D721Med (cell line): ENCODE measurements around the gene NDST3.
A peak's percentile ranks its signal among the peaks of the same experiment; 100 is the strongest.

Source experiments
- DNase-seq: peaks from one replicate; pipeline ENCODE4 v3.0.0; 2011; ENCODE audit warnings: low spot score; ENCODE audit not compliant: insufficient read length
- FAIRE-seq: peaks from 2 replicates; lab custom pipeline; 2011; peaks lifted over from hg19 to GRCh38; lab: Jason Lieb, UNC
- TF ChIP-seq, protein P1 (sequence below): IDR thresholded peaks from 2 replicates; pipeline ENCODE4 v1.5.1; 2012; ENCODE audit warnings: mild to moderate bottlenecking, control low read depth; ENCODE audit not compliant: insufficient read depth; ENCODE audit errors: missing control alignments

NDST3 gene

DNA sequence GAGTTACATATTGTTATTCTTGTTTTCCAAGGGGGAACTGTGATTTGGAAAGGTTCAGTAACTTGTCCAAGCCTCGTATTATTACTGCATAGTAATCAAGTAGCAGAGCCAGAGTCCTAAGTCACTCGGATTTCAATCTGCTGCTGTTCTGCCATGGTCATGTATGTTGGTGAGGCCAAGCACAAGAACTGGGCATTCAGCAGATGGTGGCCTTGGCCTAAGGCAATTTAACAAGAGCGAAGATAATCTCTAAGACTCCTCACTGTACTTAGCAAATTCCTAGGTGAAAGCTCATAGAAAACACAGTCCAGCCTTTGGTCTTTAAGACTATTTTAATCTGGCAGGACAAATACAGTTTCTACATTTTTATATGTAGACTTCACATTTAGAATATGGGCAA, 64.8 kb downstream of the NDST3 start:
- DNase-seq (no peak), FAIRE-seq (peak; percentile 94)
- TF ChIP-seq, protein P1, sequence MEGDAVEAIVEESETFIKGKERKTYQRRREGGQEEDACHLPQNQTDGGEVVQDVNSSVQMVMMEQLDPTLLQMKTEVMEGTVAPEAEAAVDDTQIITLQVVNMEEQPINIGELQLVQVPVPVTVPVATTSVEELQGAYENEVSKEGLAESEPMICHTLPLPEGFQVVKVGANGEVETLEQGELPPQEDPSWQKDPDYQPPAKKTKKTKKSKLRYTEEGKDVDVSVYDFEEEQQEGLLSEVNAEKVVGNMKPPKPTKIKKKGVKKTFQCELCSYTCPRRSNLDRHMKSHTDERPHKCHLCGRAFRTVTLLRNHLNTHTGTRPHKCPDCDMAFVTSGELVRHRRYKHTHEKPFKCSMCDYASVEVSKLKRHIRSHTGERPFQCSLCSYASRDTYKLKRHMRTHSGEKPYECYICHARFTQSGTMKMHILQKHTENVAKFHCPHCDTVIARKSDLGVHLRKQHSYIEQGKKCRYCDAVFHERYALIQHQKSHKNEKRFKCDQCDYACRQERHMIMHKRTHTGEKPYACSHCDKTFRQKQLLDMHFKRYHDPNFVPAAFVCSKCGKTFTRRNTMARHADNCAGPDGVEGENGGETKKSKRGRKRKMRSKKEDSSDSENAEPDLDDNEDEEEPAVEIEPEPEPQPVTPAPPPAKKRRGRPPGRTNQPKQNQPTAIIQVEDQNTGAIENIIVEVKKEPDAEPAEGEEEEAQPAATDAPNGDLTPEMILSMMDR, result no peak

- FAIRE-seq (peak; percentile 16), DNase-seq (no peak)
- TF ChIP-seq, protein P1, result no peak
Observed at GRCh38 chr4:118102195-118102594, 67.9 kb downstream of the NDST3 start.

DNA sequence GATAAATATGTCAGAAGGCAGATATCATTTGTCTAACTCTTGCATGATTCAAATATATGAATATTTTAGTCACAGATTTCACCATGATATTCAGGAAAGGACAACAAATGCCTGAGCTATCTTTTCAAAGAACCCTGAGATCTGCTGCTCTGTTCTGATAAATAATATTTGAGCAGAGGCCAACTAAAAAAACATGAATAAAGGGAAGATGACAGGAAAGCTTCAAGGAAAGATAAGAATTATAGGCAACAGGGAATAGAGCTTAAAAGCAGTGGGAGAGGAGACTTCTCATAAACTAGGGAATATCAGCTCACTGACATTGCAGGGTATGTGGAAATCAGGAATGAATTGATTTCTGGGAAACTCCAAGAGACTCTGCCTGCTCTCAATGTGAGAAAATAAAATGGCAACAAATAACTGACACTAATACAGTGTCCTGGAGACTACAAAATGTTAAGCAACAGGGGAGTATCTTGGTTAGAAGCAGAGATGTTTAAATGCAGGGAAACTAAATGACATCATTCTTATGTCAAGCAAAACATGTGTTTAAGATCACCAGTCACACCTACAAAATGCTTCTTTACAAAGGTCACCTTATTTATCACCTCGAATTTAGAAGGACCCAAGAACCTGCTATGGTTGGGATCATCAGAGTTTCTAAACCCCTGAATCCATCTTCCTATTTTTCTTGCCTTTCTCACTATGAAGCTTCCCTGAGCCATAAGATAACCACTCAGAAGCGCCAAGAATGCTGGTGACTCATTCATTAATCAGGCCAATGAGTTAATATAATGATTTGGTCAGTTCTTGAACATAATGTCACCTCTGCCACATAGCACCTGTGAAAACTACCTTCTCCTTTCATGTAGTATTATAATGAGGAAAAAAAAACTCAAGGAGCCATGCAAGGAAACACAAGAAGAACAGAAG, 78.1 kb downstream of the NDST3 start:
- FAIRE-seq, result no peak
- no peak for DNase-seq

GRCh38 chr4:118113220-118113619, 78.9 kb downstream of the NDST3 start:
- FAIRE-seq (no peak), DNase-seq (no peak)
- TF ChIP-seq, protein P1, result no peak

More for the DNA sequence above, 78.1 kb downstream of the NDST3 start:
- TF ChIP-seq, protein P1, result no peak

DNA sequence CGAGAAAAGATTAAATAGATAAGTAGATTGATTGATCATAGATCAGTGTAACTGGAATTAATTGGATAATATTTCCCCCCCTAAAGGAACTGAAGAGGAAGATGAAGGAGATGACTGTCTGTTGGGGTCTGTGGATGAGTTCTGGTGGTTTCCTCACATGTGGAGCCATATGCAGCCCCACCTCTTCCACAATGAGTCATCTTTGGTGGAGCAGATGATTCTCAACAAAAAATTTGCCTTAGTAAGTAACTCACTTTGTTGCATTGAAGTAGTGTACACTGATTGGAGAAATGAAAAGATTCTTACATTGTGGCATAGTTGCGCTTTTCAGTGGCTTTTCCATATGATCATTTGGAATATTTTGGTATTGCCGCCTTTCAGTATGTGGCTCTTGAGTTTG, 80.4 kb downstream of the NDST3 start:
- FAIRE-seq, result no peak
- DNase-seq, result no peak
- TF ChIP-seq, protein P1, result no peak

GRCh38 chr4:118120120-118120760, 86.0 kb downstream of the NDST3 start:
- FAIRE-seq (no peak), DNase-seq (no peak)
- TF ChIP-seq, protein P1, result no peak
